CD8-positive, alpha-beta memory T cell (primary cell): ENCODE results near the gene C3. TPM values are rescaled to one million over a fixed set of nuclear protein-coding genes. Genes with fewer than 3 reads are reported as not detected.
A peak's percentile ranks its signal among the peaks of the same experiment; 100 is the strongest.

ENCODE experiments used
- CTCF ChIA-PET: fragments of 350-600 bp; sonication (Branson Sonifier 250); formaldehyde crosslinking; loops from one replicate; lab custom pipeline; 2021; ENCODE audit warnings: antibody characterized with exemption; lab: Charles Lee
- POLR2A ChIA-PET: fragments of 350-600 bp; sonication (Branson Sonifier 250); formaldehyde crosslinking; loops from one replicate; lab custom pipeline; 2021; ENCODE audit warnings: antibody characterized with exemption; lab: Charles Lee
- DNase-seq, 5 donors: peaks; one replicate each; pipeline versions ENCODE4 v3.0.0 to v3.0.0-alpha.2; 2020 to 2022; ENCODE audit warnings: mixed read lengths in 1 of 5
- H3K27ac ChIP-seq: one replicate; pipeline ENCODE4 v1.7.0; 2013; ENCODE audit warnings: low read depth, mild to moderate bottlenecking, low read length, moderate library complexity
- H3K27me3 ChIP-seq: 2 replicates; pipeline ENCODE4 v1.7.0; 2013; ENCODE audit warnings: low read length, mild to moderate bottlenecking; ENCODE audit not compliant: insufficient read depth, poor library complexity, severe bottlenecking
- H3K36me3 ChIP-seq: 2 replicates; pipeline ENCODE4 v1.7.0; 2013; ENCODE audit warnings: mild to moderate bottlenecking, low read length, moderate library complexity; ENCODE audit not compliant: insufficient read depth
- H3K4me1 ChIP-seq: 2 replicates; pipeline ENCODE4 v1.7.0; 2013; ENCODE audit warnings: mild to moderate bottlenecking, low read length, moderate library complexity; ENCODE audit not compliant: insufficient read depth
- H3K4me3 ChIP-seq: 2 replicates; pipeline ENCODE4 v1.7.0; 2013; ENCODE audit warnings: mild to moderate bottlenecking, low read length
- H3K9me3 ChIP-seq: 2 replicates; pipeline ENCODE4 v1.7.0; 2013; ENCODE audit warnings: mild to moderate bottlenecking, low read length
- H3K27ac Mint-ChIP-seq, 8 donors: one replicate each; pipeline ENCODE4 v1.8.0; 2020 to 2021; ENCODE audit warnings: mixed read lengths in 8 of 8, mild to moderate bottlenecking in 6 of 8, inconsistent platforms in 3 of 8, moderate library complexity in 3 of 8
- H3K27me3 Mint-ChIP-seq, 2 donors: one replicate each; pipeline ENCODE4 v1.8.0; 2020 to 2021; ENCODE audit warnings: mixed read lengths in 2 of 2, mild to moderate bottlenecking in 1 of 2, moderate library complexity in 1 of 2
- H3K36me3 Mint-ChIP-seq, 3 donors: one replicate each; pipeline ENCODE4 v1.8.0; 2020 to 2021; ENCODE audit warnings: mixed read lengths in 3 of 3, inconsistent platforms in 1 of 3, mild to moderate bottlenecking in 1 of 3
- H3K4me1 Mint-ChIP-seq, 3 donors: one replicate each; pipeline ENCODE4 v1.8.0; 2020 to 2021; ENCODE audit warnings: mixed read lengths in 3 of 3, inconsistent platforms in 1 of 3, mild to moderate bottlenecking in 1 of 3
- H3K4me3 Mint-ChIP-seq, 7 donors: one replicate each; pipeline ENCODE4 v1.8.0; 2020 to 2021; ENCODE audit warnings: mixed read lengths in 7 of 7, mild to moderate bottlenecking in 6 of 7, moderate library complexity in 4 of 7, inconsistent platforms in 2 of 7
- H3K9me3 Mint-ChIP-seq, 5 donors: one replicate each; pipeline ENCODE4 v1.8.0; 2020 to 2022; ENCODE audit warnings: mixed read lengths in 5 of 5, mild to moderate bottlenecking in 3 of 5, moderate library complexity in 2 of 5, inconsistent platforms in 1 of 5
- polyA plus RNA-seq: library from polyadenylated mRNA; unstranded; fragments of 300-500 nt; fragmentation: Illumina TruSeq; gene quantifications from one replicate; pipeline ENCODE4 v1.2.3, GENCODE V29; 2021
- total RNA-seq, 2 experiments: library from RNA; stranded (reverse); gene quantifications; one replicate each; pipeline ENCODE4 v1.2.3, GENCODE V29; 2021

The C3 gene
- total and polyA plus RNA-seq, 3 experiments from 2014 or later, result 1.6 to 1.7 TPM; not detected in 1

GRCh38 chr19:6686628-6686975 is 33.8 kb downstream of the C3 start:
- Mint-ChIP-seq H3K27me3 (no peaks in the 10 kb centered on the region), H3K9me3 (no peaks in the 10 kb centered on the region), H3K4me3 (no peak overlapping the region), H3K4me1 (peaks cover 0 to 4% (median 1%) of the 10 kb centered on the region in 3 donors), H3K36me3 (no peaks in the 10 kb centered on the region), H3K27ac (no peak overlapping the region)
- CTCF ChIA-PET, result no interaction called here
- Histone ChIP-seq H3K36me3 (no peaks in the 10 kb centered on the region), H3K4me1 (no peaks in the 10 kb centered on the region), H3K27ac (no peak overlapping the region), H3K27me3 (no peaks in the 10 kb centered on the region), H3K4me3 (no peak overlapping the region), H3K9me3 (no peaks in the 10 kb centered on the region)
- POLR2A ChIA-PET, result no interaction called here
- DNase-seq, result no peak

- no peak for DNase-seq
- ChIA-PET POLR2A (no interaction called here), CTCF (no interaction called here)
- peaks cover 0 to 3% of the 10 kb centered on the region in 2 donors for H3K27me3 Mint-ChIP-seq
- Histone ChIP-seq H3K27ac (no peak overlapping the region), H3K4me1 (no peaks in the 10 kb centered on the region), H3K4me3 (no peak overlapping the region), H3K36me3 (no peaks in the 10 kb centered on the region), H3K9me3 (no peaks in the 10 kb centered on the region), H3K27me3 (no peaks in the 10 kb centered on the region)
- H3K27ac Mint-ChIP-seq, result no peak overlapping the region
- H3K4me3 Mint-ChIP-seq, result no peak overlapping the region
- no peaks in the 10 kb centered on the region for H3K9me3 Mint-ChIP-seq
- peaks cover 0 to 4% (median 1%) of the 10 kb centered on the region in 3 donors for H3K4me1 Mint-ChIP-seq
- H3K36me3 Mint-ChIP-seq, result no peaks in the 10 kb centered on the region
These were observed 34.4 kb downstream of the C3 start for GRCh38 chr19:6685962-6686627.

GRCh38 chr19:6685482-6685881 is 35.0 kb downstream of the C3 start:
- peak overlapping the region in 2 of 8 donors; percentile 61 to 67 for H3K27ac Mint-ChIP-seq
- ChIA-PET POLR2A (no interaction called here), CTCF (no interaction called here)
- H3K36me3 Mint-ChIP-seq, result no peaks in the 10 kb centered on the region
- Histone ChIP-seq H3K36me3 (no peaks in the 10 kb centered on the region), H3K4me1 (no peaks in the 10 kb centered on the region), H3K27me3 (no peaks in the 10 kb centered on the region), H3K27ac (no peak overlapping the region), H3K4me3 (no peak overlapping the region), H3K9me3 (no peaks in the 10 kb centered on the region)
- DNase-seq, result no peak
- H3K9me3 Mint-ChIP-seq, result no peaks in the 10 kb centered on the region
- peaks cover 0 to 6% of the 10 kb centered on the region in 2 donors for H3K27me3 Mint-ChIP-seq
- H3K4me3 Mint-ChIP-seq, result no peak overlapping the region
- H3K4me1 Mint-ChIP-seq, result peaks cover 0 to 6% (median 1%) of the 10 kb centered on the region in 3 donors

DNA sequence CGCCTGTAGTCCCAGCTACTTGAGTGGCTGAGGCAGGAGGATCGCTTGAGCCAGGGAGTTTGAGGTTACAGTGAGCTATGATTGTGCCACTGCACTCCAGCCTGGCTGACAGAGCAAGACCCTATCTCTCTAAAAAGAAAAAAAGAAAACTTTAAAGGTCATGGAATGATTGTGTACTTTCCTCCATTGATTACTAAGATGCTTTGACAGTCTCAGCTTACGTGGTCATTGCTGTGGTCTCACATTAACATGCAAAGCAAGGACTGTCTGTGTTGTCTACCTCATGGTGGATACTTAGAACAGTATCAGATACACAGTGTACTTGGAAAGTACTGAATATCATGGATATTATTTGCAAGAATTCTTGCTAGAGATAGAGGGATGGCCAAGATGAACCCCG is 36.5 kb downstream of the C3 start:
- Mint-ChIP-seq H3K4me3 (no peak overlapping the region), H3K27me3 (peaks cover 0 to 10% of the 10 kb centered on the region in 2 donors), H3K36me3 (no peaks in the 10 kb centered on the region), H3K4me1 (peaks cover under 1 to 9% (median 7%) of the 10 kb centered on the region in 3 donors), H3K27ac (no peak overlapping the region), H3K9me3 (no peaks in the 10 kb centered on the region)
- ChIA-PET POLR2A (no interaction called here), CTCF (no interaction called here)
- DNase-seq, result no peak
- no peaks in the 10 kb centered on the region for H3K4me1 ChIP-seq
- no peak overlapping the region for H3K4me3 ChIP-seq
- no peaks in the 10 kb centered on the region for H3K9me3 ChIP-seq
- no peak overlapping the region for H3K27ac ChIP-seq
- no peaks in the 10 kb centered on the region for H3K36me3 ChIP-seq
- H3K27me3 ChIP-seq, result no peaks in the 10 kb centered on the region

DNA sequence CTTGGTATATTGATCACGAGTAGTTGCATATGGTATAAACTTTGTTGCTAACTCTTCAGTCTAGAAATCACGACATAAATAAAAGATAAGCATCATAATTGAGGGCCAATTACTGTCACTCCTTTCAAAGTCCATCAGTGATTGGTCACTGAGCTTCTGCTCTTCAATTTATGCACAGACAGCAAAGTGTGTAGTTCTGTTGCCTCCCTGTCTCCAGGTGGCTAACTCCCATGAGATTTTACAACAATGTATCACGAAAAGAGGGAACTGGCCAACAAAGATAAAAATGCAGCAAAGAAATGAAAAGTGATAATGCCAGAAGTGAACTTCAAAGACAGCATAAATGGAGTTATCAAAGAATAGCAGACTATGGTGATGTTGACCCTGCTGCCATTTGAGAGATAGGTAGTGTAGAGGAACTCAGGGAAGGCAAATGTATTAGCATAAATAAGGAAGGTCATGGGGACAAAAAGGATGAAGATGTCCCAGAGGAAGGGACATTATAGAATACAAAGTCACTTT is 37.8 kb downstream of the C3 start:
- Mint-ChIP-seq H3K36me3 (no peaks in the 10 kb centered on the region), H3K9me3 (no peaks in the 10 kb centered on the region), H3K4me3 (no peak overlapping the region), H3K27me3 (peaks cover 0 to 10% of the 10 kb centered on the region in 2 donors), H3K27ac (no peak overlapping the region), H3K4me1 (peaks cover 12 to 17% (median 17%) of the 10 kb centered on the region in 3 donors)
- Histone ChIP-seq H3K4me3 (no peak overlapping the region), H3K27me3 (no peaks in the 10 kb centered on the region), H3K4me1 (no peaks in the 10 kb centered on the region), H3K27ac (no peak overlapping the region), H3K36me3 (no peaks in the 10 kb centered on the region), H3K9me3 (no peaks in the 10 kb centered on the region)
- ChIA-PET CTCF (no interaction called here), POLR2A (interaction anchor here (0.6 kb wide), 1 partner anchor 180 kb away, joined by 3 read pairs; no protein-coding TSS in a partner anchor)
- DNase-seq, result no peak

DNA sequence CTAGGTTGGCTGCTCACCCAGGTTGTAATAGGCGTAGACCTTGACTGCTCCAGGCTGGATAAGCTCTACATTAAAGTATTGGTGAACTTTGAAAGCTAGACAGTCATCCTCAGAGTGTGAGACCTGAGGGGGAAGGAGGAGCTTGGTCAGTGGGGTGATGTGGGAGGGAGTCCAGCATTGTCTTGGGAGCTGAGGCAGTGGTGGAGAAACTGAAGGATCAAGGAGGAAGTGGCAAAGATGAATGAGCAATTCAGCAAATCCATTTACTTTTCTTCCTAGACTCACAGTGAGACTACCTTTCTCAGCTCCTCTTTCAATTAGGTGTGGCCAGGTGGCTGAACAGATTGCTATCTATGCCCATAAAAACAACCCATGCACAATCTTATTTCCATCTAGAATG is 40.3 kb downstream of the C3 start:
- H3K27ac Mint-ChIP-seq, result peak overlapping the region in 1 of 8 donors; percentile 44
- H3K27me3 Mint-ChIP-seq, result peaks cover 0 to 12% of the 10 kb centered on the region in 2 donors
- H3K9me3 Mint-ChIP-seq, result peaks cover 0 to 2% (median 0%) of the 10 kb centered on the region in 5 donors
- H3K4me3 Mint-ChIP-seq, result no peak overlapping the region
- Histone ChIP-seq H3K4me1 (peaks cover 4% of the 10 kb centered on the region), H3K36me3 (no peaks in the 10 kb centered on the region), H3K9me3 (no peaks in the 10 kb centered on the region), H3K27ac (no peak overlapping the region), H3K27me3 (no peaks in the 10 kb centered on the region), H3K4me3 (no peak overlapping the region)
- DNase-seq, result no peak
- peaks cover 35 to 42% (median 36%) of the 10 kb centered on the region in 3 donors for H3K4me1 Mint-ChIP-seq
- no peaks in the 10 kb centered on the region for H3K36me3 Mint-ChIP-seq
- ChIA-PET CTCF (no interaction called here), POLR2A (no interaction called here)

DNA sequence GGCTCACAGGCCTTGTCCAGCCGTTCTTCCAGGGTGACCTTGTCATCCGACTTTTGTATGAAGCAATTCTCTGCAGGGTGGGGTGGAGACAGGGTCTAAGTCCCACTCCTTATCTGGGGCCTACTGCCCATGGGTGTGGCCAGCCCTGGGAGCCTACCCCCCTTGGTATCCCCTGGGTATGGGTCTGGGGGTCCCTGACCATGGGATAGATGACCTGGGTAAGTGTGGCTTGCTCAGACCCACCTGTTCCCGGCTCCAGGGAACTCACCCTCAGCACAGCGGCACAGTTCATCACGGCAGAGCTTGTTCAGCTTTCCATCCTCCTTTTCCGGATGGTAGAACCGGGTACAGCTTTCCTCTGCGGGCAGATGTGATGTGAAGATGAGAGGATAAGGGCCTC is 41.3 kb downstream of the C3 start:
- Mint-ChIP-seq H3K27me3 (peaks cover 0 to 12% of the 10 kb centered on the region in 2 donors), H3K4me3 (peak overlapping the region in 1 of 7 donors; percentile 46), H3K27ac (peak overlapping the region in 1 of 8 donors; percentile 53), H3K9me3 (peaks cover 0 to 2% (median 0%) of the 10 kb centered on the region in 5 donors), H3K36me3 (no peaks in the 10 kb centered on the region), H3K4me1 (peaks cover 45 to 52% (median 46%) of the 10 kb centered on the region in 3 donors)
- no peaks in the 10 kb centered on the region for H3K36me3 ChIP-seq
- DNase-seq, result no peak
- peaks cover 14% of the 10 kb centered on the region for H3K4me1 ChIP-seq
- ChIA-PET CTCF (no interaction called here), POLR2A (no interaction called here)
- no peaks in the 10 kb centered on the region for H3K9me3 ChIP-seq
- H3K27me3 ChIP-seq, result no peaks in the 10 kb centered on the region
- no peak overlapping the region for H3K27ac ChIP-seq
- no peak overlapping the region for H3K4me3 ChIP-seq

GRCh38 chr19:6678690-6679109 is 41.8 kb downstream of the C3 start:
- Histone ChIP-seq H3K27ac (no peak overlapping the region), H3K4me1 (peaks cover 18% of the 10 kb centered on the region), H3K9me3 (no peaks in the 10 kb centered on the region), H3K27me3 (no peaks in the 10 kb centered on the region), H3K36me3 (no peaks in the 10 kb centered on the region), H3K4me3 (no peak overlapping the region)
- Mint-ChIP-seq H3K4me1 (peaks cover 48 to 56% (median 49%) of the 10 kb centered on the region in 3 donors), H3K27me3 (peaks cover 0 to 12% of the 10 kb centered on the region in 2 donors), H3K36me3 (no peaks in the 10 kb centered on the region), H3K27ac (peak overlapping the region in 4 of 8 donors; percentile 9 to 53 (median 16)), H3K9me3 (peaks cover 0 to 2% (median 0%) of the 10 kb centered on the region in 5 donors), H3K4me3 (peak overlapping the region in 2 of 7 donors; percentile 46 to 54)
- ChIA-PET POLR2A (no interaction called here), CTCF (no interaction called here)
- no peak for DNase-seq
